ENCODE data around the gene TMEM63B.

Gene TMEM63B

DNA sequence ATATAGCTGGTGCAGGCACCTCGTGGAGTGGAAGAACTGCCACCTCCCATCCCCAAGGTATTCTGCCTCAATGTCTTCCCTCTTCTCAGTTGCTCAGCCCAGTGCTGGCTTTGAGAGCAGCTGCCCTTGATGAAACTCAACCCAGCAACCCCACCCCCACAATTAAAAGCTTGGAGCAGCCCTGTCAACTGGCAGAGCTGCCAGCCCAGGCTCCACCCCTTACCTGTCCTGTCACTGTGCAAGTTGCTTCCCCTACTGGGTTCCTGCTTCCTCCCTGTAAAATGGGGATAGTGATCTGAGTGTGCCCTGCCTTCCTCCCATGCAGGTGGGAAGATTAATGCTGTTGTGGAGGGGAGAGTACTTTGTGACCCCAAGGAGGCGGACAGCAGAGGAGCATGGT, 4.5 kb downstream of the TMEM63B start:
- DNase-seq (ENCODE audit: insufficient read length, low spot score) = no peak
- no peak for FAIRE-seq
- TF ChIP-seq, protein P1, sequence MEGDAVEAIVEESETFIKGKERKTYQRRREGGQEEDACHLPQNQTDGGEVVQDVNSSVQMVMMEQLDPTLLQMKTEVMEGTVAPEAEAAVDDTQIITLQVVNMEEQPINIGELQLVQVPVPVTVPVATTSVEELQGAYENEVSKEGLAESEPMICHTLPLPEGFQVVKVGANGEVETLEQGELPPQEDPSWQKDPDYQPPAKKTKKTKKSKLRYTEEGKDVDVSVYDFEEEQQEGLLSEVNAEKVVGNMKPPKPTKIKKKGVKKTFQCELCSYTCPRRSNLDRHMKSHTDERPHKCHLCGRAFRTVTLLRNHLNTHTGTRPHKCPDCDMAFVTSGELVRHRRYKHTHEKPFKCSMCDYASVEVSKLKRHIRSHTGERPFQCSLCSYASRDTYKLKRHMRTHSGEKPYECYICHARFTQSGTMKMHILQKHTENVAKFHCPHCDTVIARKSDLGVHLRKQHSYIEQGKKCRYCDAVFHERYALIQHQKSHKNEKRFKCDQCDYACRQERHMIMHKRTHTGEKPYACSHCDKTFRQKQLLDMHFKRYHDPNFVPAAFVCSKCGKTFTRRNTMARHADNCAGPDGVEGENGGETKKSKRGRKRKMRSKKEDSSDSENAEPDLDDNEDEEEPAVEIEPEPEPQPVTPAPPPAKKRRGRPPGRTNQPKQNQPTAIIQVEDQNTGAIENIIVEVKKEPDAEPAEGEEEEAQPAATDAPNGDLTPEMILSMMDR (IDR thresholded peaks at IDR 0.05; ENCODE audit: insufficient read depth, missing control alignments) = no peak

DNA sequence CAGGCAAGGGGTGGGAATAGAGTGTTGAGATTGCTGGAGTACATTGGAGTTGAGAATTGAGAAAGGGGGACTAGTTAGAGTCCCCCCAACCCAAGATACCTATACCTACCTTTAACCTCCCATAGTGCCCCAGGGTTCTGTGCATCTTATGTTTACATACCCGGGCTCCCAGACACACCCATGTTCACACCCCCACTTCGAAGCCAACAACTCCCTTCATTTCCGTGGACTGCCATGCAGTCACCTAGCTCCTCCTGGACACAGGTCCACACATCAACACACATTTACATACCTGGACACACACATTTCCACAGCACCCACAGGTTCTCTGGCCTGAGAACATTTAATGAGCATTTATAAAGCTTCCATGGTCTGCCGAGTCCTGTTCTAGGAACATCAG, 5.1 kb downstream of the TMEM63B start:
- FAIRE-seq = no peak
- no peak for DNase-seq (ENCODE audit: insufficient read length, low spot score)
- TF ChIP-seq, protein P1 (IDR thresholded peaks at IDR 0.05; ENCODE audit: insufficient read depth, missing control alignments) = no peak

DNA sequence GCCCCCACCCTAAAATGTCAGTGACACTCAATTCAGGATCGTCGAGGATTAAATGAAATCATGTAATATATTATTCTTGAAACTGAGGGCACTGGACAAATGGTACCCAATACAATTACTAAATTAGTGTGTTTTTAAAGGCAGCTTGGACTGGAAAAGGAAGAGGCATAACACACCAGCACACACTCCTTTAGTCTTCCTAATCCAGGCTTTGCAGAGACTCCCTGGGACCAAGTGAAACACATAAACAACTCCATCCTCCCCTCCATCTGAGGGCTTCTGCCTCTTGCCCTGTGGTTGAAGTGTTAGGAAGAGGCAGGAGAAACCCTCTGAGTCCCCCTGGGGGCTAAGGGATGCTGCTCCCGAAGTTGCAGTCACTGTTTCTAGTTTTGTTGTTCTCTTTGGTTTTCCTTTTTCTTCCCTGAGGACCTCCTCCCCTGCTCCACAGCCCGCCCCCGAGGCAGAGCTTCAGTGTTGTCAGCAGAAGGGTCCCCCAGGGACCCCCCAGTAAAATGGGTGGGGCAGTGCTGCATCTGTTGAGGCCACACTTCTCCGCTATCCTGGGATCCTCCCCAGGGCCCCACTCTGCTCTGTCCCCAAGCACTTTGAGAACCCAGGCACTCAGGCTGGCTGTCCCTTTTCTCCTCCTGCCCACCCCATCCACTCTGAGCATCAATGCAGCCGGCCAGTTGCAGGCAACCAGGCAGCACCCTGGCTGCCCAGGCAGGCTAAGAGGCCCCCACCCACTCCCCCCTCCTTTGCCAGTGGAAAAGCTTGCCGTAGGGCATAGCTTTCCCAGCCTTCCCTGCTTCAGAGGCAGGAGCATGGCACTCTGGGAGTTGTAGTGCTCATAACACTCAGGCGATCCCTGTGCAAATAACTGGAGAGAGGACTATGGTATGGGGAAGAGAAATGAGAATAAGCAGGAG, 5.9 kb downstream of the TMEM63B start:
- DNase-seq (ENCODE audit: insufficient read length, low spot score) (peak; percentile 87), FAIRE-seq (no peak)
- TF ChIP-seq, protein P1 (IDR thresholded peaks at IDR 0.05; ENCODE audit: insufficient read depth, missing control alignments) = no peak

DNA sequence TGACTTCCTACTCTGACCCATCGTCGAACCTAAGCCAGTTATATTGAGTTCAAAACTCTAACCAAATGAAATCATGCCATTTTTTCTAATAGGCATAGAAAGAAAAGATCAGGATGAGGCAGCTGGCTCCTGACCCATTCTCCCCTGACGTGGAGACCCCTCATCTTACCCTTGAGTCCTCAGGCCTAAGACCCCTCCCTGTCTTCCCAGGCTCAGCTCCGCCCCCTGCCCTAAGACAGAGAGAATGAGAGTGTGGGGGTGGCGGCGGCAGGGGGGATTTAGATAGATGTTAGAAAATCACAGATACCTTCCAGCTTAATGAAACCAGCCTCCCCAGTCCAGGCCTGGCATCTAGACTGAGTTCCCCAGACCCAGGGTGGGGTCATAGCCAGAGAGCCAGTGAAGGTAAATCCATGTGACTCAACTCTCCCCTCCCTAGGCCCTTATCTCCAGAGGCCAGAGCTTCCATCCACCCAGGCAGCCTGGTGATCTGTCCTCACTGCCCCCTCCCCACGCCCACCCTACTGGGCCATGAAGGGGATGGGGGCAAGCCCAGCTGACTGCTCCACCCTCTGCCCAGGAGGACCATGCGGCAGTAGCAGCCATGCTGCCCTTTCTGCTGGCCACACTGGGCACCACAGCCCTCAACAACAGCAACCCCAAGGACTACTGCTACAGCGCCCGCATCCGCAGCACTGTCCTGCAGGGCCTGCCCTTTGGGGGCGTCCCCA, 6.8 kb downstream of the TMEM63B start:
- FAIRE-seq = no peak
- no peak for DNase-seq (ENCODE audit: insufficient read length, low spot score)
- TF ChIP-seq, protein P1 (IDR thresholded peaks at IDR 0.05; ENCODE audit: insufficient read depth, missing control alignments) = no peak

DNA sequence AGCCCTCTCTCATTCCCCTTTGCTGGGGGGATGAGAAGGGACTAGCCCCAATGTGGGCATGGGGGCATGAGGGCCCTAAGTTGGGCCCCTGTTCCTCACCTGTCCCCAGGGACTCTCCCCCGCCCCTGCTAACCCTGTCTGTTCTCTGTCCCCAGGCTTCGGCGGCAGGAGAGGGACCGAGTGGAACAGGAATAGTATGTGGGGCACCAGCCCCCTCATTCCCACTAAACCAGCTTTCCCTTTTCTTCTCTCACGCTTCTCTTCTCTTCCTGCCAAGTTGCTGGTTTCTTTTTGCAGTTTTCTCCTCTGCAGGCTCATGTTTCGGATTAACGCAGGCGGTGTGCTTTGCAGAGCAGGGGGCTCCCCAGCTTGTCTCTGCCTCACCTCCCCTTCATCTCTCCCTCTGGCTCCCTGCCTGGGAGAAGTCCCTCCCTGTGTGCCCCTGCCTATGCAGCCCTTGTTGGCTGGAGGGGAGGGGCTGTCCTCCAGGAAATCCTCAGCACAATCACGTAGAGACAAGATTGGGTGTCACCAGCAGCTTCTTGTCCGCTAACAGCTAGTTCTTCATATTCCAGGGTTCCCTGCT, 7.9 kb downstream of the TMEM63B start:
- FAIRE-seq = no peak
- DNase-seq (ENCODE audit: insufficient read length, low spot score) = no peak
- TF ChIP-seq, protein P1 (IDR thresholded peaks at IDR 0.05; ENCODE audit: insufficient read depth, missing control alignments) = no peak

DNA sequence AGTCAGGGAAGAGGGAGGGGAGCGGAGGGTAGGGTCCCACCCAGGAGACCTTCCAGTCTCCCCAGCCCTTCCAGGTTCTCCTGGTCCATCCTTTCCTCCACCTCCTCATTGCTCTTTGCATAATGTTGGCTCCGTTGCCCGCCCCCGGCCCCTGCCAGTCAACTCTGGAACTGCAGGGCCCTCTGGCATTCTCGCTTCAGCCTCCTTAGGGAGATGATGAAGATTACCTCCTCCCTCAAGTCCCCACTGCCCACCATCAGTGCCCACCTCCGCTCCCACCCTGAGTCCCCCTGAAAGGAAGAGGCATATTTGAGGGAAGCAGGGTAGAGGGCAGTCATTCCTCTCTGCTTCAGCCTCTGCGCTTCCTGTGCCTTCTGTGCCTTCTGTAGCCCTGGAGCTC, 8.5 kb downstream of the TMEM63B start:
- TF ChIP-seq, protein P1 (IDR thresholded peaks at IDR 0.05; ENCODE audit: insufficient read depth, missing control alignments) = no peak
- DNase-seq (ENCODE audit: insufficient read length, low spot score) (no peak), FAIRE-seq (no peak)
